OCI-LY7 (cell line): ENCODE data around the gene TRIM67. TPM values are rescaled to one million over a fixed set of nuclear protein-coding genes. Genes with fewer than 3 reads are reported as not detected.
"Not testable (repeated sequence)": the region's sequence is repeated elsewhere in the genome, so short reads cannot be mapped to it uniquely, and the experiment has no call there.

Source experiments
- BruUV-seq: library from RNA; stranded (reverse); fragments of 400-500 nt; replicated peaks from 2 replicates; lab custom pipeline; 2021; lab: Mats Ljungman, UMichigan
- CTCF ChIA-PET: fragments of 300-600 bp; sonication (Branson Sonifier 250); formaldehyde crosslinking; loops from one replicate; lab custom pipeline; 2022; ENCODE audit warnings: antibody characterized with exemption; ENCODE audit not compliant: unreplicated experiment; lab: Charles Lee
- POLR2A ChIA-PET: fragments of 300-600 bp; sonication (Branson Sonifier 250); formaldehyde crosslinking; loops from one replicate; lab custom pipeline; 2022; ENCODE audit warnings: antibody characterized with exemption; lab: Charles Lee
- DNase-seq: peaks from one replicate; pipeline ENCODE4 v3.0.0-alpha.2; 2015; ENCODE audit warnings: low spot score
- H2AFZ ChIP-seq: fragments of 200-600 bp; sonication (generic), shearing (Covaris generic); 2 replicates; pipeline ENCODE4 v1.6.1; 2014; ENCODE audit warnings: mild to moderate bottlenecking, antibody characterized with exemption, low read length, moderate library complexity
- H3K27ac ChIP-seq: fragments of 200-600 bp; sonication (generic); 2 replicates; pipeline ENCODE4 v1.5.1; 2014; ENCODE audit warnings: mixed run types, low read depth, mild to moderate bottlenecking, moderate library complexity, low read length, inconsistent platforms; ENCODE audit not compliant: poor library complexity, severe bottlenecking
- H3K36me3 ChIP-seq: fragments of 200-600 bp; sonication (generic); 2 replicates; pipeline ENCODE4 v1.6.1; 2014; ENCODE audit warnings: mild to moderate bottlenecking, antibody characterized with exemption, low read length, moderate library complexity, mixed read lengths; ENCODE audit not compliant: insufficient read depth
- H3K4me1 ChIP-seq: fragments of 200-600 bp; sonication (generic); 2 replicates; pipeline ENCODE4 v1.5.1; 2014; ENCODE audit warnings: mild to moderate bottlenecking, low read length; ENCODE audit not compliant: insufficient read depth, poor library complexity, severe bottlenecking
- H3K4me2 ChIP-seq: fragments of 200-600 bp; sonication (generic); 2 replicates; pipeline ENCODE4 v1.6.1; 2014; ENCODE audit warnings: mild to moderate bottlenecking, low read length
- H3K4me3 ChIP-seq: fragments of 200-600 bp; sonication (generic); 2 replicates; pipeline ENCODE4 v1.5.1; 2014; ENCODE audit warnings: mild to moderate bottlenecking, low read depth, low read length; ENCODE audit not compliant: poor library complexity, severe bottlenecking
- H3K79me2 ChIP-seq: fragments of 200-600 bp; sonication (generic); 2 replicates; pipeline ENCODE4 v1.6.1; 2016; ENCODE audit warnings: low read depth, mild to moderate bottlenecking, low read length, moderate library complexity, mixed read lengths; ENCODE audit not compliant: insufficient read depth
- H3K9me2 ChIP-seq: fragments of 200-600 bp; sonication (generic); 2 replicates; pipeline ENCODE4 v1.6.1; 2016; ENCODE audit warnings: mild to moderate bottlenecking, low read length, mixed read lengths; ENCODE audit not compliant: insufficient read depth
- H3K9me3 ChIP-seq: fragments of 200-600 bp; sonication (generic); 2 replicates; pipeline ENCODE4 v1.6.1; 2014; ENCODE audit warnings: mild to moderate bottlenecking, mixed run types, low read length, mixed read lengths
- H4K20me1 ChIP-seq: fragments of 200-600 bp; sonication (generic); 2 replicates; pipeline ENCODE4 v1.6.1; 2014; ENCODE audit warnings: mild to moderate bottlenecking, antibody characterized with exemption, low read length, moderate library complexity, mixed read lengths; ENCODE audit not compliant: insufficient read depth
- CTCF ChIP-seq: fragments of 200-600 bp; sonication (generic); conservative IDR thresholded peaks from 2 replicates; pipeline ENCODE4 v1.5.1; 2014; ENCODE audit warnings: mild to moderate bottlenecking, antibody characterized with exemption, low read length, moderate library complexity, mixed read lengths
- EZH2phosphoT487 ChIP-seq: fragments of 200-600 bp; sonication (generic); IDR thresholded peaks from 2 replicates; pipeline ENCODE4 v1.6.1; 2018; ENCODE audit warnings: low read depth, borderline replicate concordance, mild to moderate bottlenecking, mixed run types, antibody characterized with exemption, low read length, moderate library complexity, mixed read lengths
- intact Hi-C: fragments of 100-400 bp; cut with micrococcal nuclease; formaldehyde crosslinking; loops from one replicate; pipeline ENCODE4 v1.10.0; 2022; ENCODE audit not compliant: unreplicated experiment
- total RNA-seq, 2 experiments: library from RNA; depleted of rRNA in 1 of 2; stranded (reverse); fragments of >200 nt in 1 of 2; shearing (Covaris generic) in 1 of 2; gene quantifications; 2 replicates each; pipeline ENCODE4 v1.2.3, GENCODE V29; 2014 to 2022

The TRIM67 gene
- total RNA-seq, 2 experiments from 2014 or later, result 0.03 to 0.06 TPM

GRCh38 chr1:231124746-231125145, 37.1 kb upstream of the TRIM67 start:
- BruUV-seq, result no TSS peak
- TF ChIP-seq EZH2phosphoT487, result no peak
- no peak for TF ChIP-seq CTCF
- POLR2A ChIA-PET, result interaction anchor here (1.2 kb wide), 1 partner anchor 15 kb away, joined by 3 read pairs; no protein-coding TSS in a partner anchor
- Histone ChIP-seq H2AFZ (no peak overlapping the region), H3K9me3 (no peaks in the 10 kb centered on the region), H3K4me1 (no peaks in the 10 kb centered on the region), H3K4me3 (no peak overlapping the region), H3K79me2 (no peaks in the 10 kb centered on the region), H3K9me2 (no peaks in the 10 kb centered on the region), H4K20me1 (no peaks in the 10 kb centered on the region), H3K4me2 (no peak overlapping the region), H3K36me3 (no peaks in the 10 kb centered on the region), H3K27ac (no peak overlapping the region)
- CTCF ChIA-PET, result no interaction called here
- DNase-seq, result no peak
- intact Hi-C loops, result no loop called here

GRCh38 chr1:231125972-231126580, 35.8 kb upstream of the TRIM67 start:
- CTCF ChIA-PET, result no interaction called here
- H3K27ac ChIP-seq, result no peak overlapping the region
- no peak overlapping the region for H2AFZ ChIP-seq

GRCh38 chr1:231127106-231127505, 34.8 kb upstream of the TRIM67 start:
- H3K9me3 ChIP-seq, H3K4me1 ChIP-seq, CTCF ChIA-PET, H3K27ac ChIP-seq, intact Hi-C loops, H3K36me3 ChIP-seq, H3K4me2 ChIP-seq, H4K20me1 ChIP-seq, H3K4me3 ChIP-seq, H3K9me2 ChIP-seq, BruUV-seq, DNase-seq, H2AFZ ChIP-seq, POLR2A ChIA-PET, H3K79me2 ChIP-seq: not testable (repeated sequence)

More at GRCh38 chr1:231125972-231126580, 35.8 kb upstream of the TRIM67 start:
- H3K4me3 ChIP-seq, result no peak overlapping the region
- DNase-seq, result no peak
- H3K9me3 ChIP-seq, result no peaks in the 10 kb centered on the region
- H3K4me1 ChIP-seq, result no peaks in the 10 kb centered on the region
- H3K36me3 ChIP-seq, result no peaks in the 10 kb centered on the region
- POLR2A ChIA-PET, result interaction anchor here (0.5 to 0.7 kb wide), 2 partner anchors 48 to 320 kb away, joined by 3 to 5 read pairs; no protein-coding TSS in a partner anchor
- no peaks in the 10 kb centered on the region for H4K20me1 ChIP-seq
- no peak overlapping the region for H3K4me2 ChIP-seq
- H3K79me2 ChIP-seq, result no peaks in the 10 kb centered on the region
- TF ChIP-seq CTCF (no peak), EZH2phosphoT487 (no peak)
- intact Hi-C loops, result no loop called here
- H3K9me2 ChIP-seq, result no peaks in the 10 kb centered on the region
- BruUV-seq, result no TSS peak

- H3K36me3 ChIP-seq, H3K9me2 ChIP-seq, H2AFZ ChIP-seq, H3K79me2 ChIP-seq, H3K4me3 ChIP-seq, H3K9me3 ChIP-seq, BruUV-seq, DNase-seq, H4K20me1 ChIP-seq, H3K27ac ChIP-seq, intact Hi-C loops, H3K4me2 ChIP-seq, CTCF ChIA-PET, H3K4me1 ChIP-seq: not testable (repeated sequence)
- POLR2A ChIA-PET, result interaction anchor here (0.7 kb wide), 1 partner anchor 1872 kb away, joined by 4 read pairs; no protein-coding TSS in a partner anchor
Observed at GRCh38 chr1:231128471-231128870, 33.4 kb upstream of the TRIM67 start.
